PFSK-1 (cell line): Measurements from ENCODE around the gene STAP2.

Source experiments
- FOXP2 ChIP-seq: optimal IDR thresholded peaks from 2 replicates; pipeline ENCODE3; 2011; ENCODE audit warnings: borderline replicate concordance, control low read depth, inconsistent platforms; ENCODE audit not compliant: insufficient read depth; ENCODE audit errors: extremely low read length, extremely low read depth
- POLR2AphosphoS5 ChIP-seq: IDR thresholded peaks from 2 replicates; pipeline ENCODE4 v1.6.1; 2012; ENCODE audit warnings: low read depth, mild to moderate bottlenecking, control low read depth, low read length, moderate library complexity
- SIN3A ChIP-seq: IDR thresholded peaks from 2 replicates; pipeline ENCODE4 v1.6.1; 2012; ENCODE audit warnings: mild to moderate bottlenecking, low read length, moderate library complexity, borderline replicate concordance; ENCODE audit not compliant: insufficient read depth
- TAF1 ChIP-seq: IDR thresholded peaks from 2 replicates; pipeline ENCODE4 v1.6.1; 2012; ENCODE audit warnings: low read length, control low read depth, borderline replicate concordance; ENCODE audit not compliant: insufficient read depth
- TF ChIP-seq, protein P1 (sequence below), 2 experiments: IDR thresholded peaks; 2 replicates each; pipeline versions ENCODE4 v1.6.1 to v1.8.0; 2011 to 2012; ENCODE audit warnings: low read depth in 2 of 2, low read length in 2 of 2, control low read depth in 1 of 2, inconsistent platforms in 1 of 2, mild to moderate bottlenecking in 1 of 2, moderate library complexity in 1 of 2; ENCODE audit not compliant: insufficient read depth in 1 of 2

STAP2 gene

DNA sequence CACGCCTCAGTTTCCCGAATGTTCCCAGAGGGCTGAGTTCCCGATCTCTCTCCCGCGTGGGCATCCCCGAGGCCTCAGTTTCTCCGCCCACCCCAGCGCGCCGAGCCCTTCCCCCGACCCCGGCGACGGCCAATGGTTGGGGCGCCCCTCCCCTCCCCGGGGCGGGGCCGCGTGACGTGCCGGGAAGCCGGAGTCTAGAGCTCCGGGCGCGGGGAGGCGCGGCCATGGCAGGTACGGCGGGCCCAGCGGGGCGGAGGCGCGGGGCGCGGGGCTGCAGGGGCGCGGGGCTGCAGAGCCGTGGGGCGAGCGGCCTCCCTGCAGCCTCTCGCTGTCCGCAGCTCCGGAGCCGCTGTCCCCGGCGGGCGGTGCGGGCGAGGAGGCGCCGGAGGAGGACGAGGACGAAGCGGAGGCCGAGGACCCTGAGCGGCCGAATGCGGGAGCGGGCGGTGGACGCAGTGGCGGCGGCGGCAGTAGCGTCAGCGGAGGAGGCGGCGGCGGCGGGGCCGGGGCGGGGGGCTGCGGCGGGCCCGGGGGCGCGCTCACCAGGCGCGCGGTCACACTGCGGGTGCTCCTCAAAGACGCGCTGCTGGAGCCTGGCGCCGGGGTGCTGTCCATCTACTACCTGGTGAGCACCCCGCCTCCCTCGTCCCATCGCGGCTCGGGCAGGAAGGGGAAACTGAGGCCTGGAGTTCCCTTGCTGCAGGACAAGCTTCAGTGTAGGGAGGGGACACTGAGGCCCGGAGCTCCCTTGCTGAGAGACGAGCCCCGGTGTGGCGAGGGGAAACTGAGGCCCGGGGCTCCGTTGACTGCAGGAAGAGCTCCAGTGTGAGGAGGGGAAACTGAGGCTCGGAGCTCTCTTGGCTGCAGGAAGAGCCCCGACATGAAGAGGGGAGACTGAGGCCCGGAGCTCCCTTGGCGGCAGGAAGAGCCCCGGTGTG lies 5.0 kb upstream of the STAP2 start, which contains the start of gene MPND:
TSS of gene MPND (plus strand) at position 193 of the 938 bp plus-strand sequence. CDS start at position 225, 32 bp downstream.
- TF ChIP-seq POLR2AphosphoS5 = no peak; the same call in 1 of the 2 replicates
- peak; percentile 41 for TF ChIP-seq FOXP2
- TF ChIP-seq, protein P1, sequence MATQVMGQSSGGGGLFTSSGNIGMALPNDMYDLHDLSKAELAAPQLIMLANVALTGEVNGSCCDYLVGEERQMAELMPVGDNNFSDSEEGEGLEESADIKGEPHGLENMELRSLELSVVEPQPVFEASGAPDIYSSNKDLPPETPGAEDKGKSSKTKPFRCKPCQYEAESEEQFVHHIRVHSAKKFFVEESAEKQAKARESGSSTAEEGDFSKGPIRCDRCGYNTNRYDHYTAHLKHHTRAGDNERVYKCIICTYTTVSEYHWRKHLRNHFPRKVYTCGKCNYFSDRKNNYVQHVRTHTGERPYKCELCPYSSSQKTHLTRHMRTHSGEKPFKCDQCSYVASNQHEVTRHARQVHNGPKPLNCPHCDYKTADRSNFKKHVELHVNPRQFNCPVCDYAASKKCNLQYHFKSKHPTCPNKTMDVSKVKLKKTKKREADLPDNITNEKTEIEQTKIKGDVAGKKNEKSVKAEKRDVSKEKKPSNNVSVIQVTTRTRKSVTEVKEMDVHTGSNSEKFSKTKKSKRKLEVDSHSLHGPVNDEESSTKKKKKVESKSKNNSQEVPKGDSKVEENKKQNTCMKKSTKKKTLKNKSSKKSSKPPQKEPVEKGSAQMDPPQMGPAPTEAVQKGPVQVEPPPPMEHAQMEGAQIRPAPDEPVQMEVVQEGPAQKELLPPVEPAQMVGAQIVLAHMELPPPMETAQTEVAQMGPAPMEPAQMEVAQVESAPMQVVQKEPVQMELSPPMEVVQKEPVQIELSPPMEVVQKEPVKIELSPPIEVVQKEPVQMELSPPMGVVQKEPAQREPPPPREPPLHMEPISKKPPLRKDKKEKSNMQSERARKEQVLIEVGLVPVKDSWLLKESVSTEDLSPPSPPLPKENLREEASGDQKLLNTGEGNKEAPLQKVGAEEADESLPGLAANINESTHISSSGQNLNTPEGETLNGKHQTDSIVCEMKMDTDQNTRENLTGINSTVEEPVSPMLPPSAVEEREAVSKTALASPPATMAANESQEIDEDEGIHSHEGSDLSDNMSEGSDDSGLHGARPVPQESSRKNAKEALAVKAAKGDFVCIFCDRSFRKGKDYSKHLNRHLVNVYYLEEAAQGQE (IDR thresholded peaks at IDR 0.05; ENCODE audit: insufficient read depth in 1 of 2, low read depth in 2 of 2, low read length in 2 of 2) = no peak
- peak; percentile 9; the same call in 1 of the 2 replicates for TF ChIP-seq TAF1

DNA sequence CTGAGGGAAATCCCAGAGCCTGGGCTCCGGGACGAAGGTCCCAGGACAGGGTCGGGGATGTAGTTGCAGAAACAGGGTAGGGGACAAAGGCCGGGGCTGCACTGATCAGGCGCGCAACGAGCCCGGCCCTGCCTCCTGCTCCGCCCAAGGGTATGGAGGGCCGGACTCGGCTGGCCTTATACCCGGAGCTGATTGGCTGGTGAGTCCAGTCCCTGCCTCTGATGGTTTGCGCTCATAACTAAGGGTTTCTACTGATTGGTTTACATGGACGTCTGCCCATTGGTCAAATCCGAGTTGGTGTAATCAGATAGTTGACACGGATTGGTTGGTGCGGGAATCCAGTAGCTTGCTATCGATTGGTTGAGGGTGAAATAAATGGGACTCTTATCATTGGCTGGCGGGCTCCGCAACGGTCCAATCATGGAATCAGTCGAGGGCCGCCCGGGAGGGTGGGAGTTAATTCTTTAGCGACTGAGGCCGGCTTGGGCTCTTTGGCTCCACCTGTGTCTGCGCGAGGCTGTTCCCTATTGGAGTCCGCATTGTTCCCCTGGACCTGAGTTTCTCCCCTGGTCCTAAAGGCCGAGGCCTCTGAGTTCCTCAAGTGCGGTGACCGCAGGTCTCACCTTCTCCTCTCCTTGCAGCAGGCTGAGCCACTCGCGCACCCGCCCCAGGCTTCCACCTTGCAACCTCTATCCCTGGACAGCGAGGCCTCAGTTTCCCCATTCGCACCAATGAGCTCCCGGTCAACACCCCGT lies 4.2 kb upstream of the STAP2 start:
- TF ChIP-seq FOXP2 = no peak
- peak; percentile 57 for TF ChIP-seq TAF1
- peak; percentile 98 for TF ChIP-seq POLR2AphosphoS5
- TF ChIP-seq, protein P1 (IDR thresholded peaks at IDR 0.05; ENCODE audit: insufficient read depth in 1 of 2, low read depth in 2 of 2, low read length in 2 of 2) = no peak
- TF ChIP-seq SIN3A = no peak

DNA sequence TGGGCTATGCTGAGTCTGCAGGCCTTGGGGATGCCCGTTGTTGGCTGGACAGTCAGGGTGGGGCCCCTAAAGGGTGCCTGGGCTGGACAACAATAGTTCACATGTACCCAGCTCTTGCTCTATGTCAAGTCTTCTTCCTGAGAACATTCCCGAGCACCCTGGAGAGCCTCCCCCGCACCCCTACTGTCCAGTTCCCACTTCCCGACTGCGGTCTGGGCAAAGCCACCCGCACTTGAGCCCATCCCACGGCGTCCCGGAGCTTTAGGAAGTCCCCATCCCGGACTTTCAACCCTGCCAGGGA lies 3.6 kb upstream of the STAP2 start:
- TF ChIP-seq TAF1 = no peak

DNA sequence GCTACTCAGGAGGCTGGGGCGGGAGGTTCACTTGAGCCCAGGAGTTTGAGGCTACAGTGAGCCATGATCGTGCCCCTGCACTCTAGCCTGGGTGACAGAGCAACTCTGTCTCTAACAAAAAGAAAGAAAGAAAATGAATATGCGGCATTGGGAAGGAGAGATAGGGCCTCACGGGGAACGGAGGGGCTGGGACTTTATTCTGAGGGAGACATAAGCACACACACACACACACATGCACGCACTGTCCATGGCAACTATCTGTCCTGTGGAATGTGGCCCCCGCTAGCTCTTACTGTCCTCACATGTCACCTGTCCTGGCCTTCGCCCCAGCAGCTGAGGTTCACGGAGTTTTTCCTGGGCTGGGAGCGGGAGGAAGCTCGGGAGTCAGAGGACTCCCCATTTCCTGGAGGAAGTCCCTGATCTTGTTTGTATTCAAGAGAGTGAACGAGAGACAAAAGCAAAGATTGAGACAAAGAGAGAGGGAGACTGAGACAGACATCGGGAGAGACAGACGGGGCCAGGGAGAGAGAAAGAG lies 654 bp downstream of the STAP2 start:
- TF ChIP-seq, protein P1 (IDR thresholded peaks at IDR 0.05; ENCODE audit: insufficient read depth in 1 of 2, low read depth in 2 of 2, low read length in 2 of 2) = no peak
- no peak for TF ChIP-seq POLR2AphosphoS5
- no peak for TF ChIP-seq FOXP2
- TF ChIP-seq SIN3A = no peak
- no peak for TF ChIP-seq TAF1

DNA sequence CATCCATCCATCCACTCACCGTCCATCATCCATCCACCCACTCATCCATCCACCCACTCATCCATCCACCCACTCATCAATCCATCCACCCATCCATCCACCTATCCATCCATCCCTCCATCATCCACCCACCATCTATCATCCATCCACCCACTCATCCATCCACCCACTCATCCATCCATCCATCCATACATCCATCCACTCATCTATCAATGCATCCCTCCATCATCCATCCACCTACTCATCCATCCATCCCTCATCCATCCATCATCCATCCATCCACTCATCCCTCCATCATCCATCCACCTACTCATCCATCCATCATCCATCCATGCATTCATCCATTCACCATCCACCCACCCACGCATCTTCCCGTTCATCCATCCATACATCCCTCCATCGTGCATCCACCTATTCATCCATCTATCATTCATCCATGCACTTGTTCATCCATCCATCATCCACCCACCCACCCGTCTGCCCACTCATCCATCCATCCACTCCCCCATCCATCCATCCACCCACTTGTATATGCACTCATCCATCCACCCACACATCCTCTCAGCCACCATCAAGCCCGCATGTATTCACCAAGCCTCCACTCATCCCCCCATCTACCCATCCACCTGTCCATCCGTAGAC lies 3.6 kb downstream of the STAP2 start:
- TF ChIP-seq, protein P1 (IDR thresholded peaks at IDR 0.05; ENCODE audit: insufficient read depth in 1 of 2, low read depth in 2 of 2, low read length in 2 of 2) = no peak
- no peak for TF ChIP-seq TAF1
- no peak for TF ChIP-seq FOXP2
- no peak for TF ChIP-seq SIN3A
- no peak for TF ChIP-seq POLR2AphosphoS5
